ENCODE results near the gene LMBRD1.
"Not testable (repeated sequence)": the region's sequence is repeated elsewhere in the genome, so short reads cannot be mapped to it uniquely, and the experiment has no call there.

LMBRD1 gene

DNA sequence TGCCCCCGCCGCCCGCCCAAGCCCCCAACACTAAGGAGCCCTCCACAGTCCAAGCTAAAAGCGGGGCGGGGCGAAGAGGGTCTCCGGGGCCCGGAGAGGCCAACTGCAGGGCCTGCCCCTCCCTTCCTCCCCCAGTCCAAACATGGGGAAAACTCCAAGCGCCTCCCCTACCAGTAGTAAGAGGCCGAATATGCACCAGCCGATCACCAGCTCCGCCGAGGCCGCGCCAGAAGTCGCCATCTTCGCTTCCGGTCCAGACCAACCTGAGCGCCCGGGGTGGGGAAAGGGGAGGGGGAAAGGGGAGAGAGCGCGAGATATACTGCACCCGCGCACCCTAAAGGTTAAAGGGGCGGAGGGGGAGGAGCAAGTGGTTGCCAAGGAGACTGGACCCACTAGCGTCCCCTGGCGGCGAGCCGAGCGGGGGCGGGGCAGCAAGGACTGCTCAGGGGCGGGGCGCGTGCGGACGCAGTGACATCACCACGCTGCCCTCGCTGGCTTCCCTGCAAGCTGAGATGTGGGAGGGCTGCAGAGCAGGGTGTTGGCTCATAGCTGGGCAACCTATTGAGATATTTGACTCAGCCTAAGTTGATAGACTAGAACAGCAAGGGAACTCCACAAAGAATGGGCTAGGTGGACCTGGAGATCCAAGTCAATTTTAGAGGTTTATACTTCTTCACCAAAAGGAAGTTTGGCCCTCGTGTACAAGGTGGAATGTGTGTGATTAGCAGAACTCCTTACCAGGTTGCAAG, at the start of gene LMBRD1:
TSS of gene LMBRD1 (minus strand) at position 369 of the 749 bp plus-strand sequence. CDS start at position 240, 129 bp downstream.
- DNase-seq: peak; percentile 99

DNA sequence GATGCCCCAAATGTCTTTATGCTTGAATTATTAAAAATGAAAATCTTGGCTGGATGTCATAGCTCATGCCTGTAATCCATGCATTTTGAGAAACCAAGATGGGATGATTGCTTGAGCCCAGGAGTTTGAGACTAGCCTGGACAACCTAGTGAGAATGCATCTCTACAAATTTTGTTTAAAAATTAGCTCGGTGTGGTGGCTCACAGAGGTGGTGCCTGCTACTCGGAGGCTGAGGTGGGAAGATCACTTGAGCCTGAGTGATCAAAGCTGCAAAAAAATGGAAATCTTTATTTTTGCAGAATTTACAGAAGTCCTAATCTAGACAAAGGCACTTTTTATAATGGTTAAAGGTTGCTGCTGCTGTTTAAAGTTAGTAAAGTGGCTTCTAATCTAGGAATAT, 49.5 kb upstream of the LMBRD1 start:
- DNase-seq: no peak

DNA sequence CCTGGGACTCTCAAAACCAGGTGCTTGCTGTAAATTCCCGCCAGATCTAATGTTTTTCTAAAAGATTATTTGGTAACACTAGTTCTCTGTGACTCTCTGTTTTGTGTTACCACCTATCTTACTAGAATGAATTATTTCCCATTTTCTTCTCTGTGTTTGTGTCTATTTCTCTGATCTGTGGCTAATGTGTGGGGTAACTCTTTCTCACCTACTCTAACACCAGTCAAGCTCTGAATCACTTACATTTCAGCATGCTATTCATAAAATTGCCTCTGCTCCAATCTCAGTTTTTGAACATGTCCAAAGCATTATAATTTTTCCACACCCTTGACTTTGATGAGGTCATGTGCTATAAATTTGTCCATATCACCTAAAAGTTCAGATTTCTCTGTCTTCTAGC, 46.4 kb upstream of the LMBRD1 start:
- DNase-seq: no peak

DNA sequence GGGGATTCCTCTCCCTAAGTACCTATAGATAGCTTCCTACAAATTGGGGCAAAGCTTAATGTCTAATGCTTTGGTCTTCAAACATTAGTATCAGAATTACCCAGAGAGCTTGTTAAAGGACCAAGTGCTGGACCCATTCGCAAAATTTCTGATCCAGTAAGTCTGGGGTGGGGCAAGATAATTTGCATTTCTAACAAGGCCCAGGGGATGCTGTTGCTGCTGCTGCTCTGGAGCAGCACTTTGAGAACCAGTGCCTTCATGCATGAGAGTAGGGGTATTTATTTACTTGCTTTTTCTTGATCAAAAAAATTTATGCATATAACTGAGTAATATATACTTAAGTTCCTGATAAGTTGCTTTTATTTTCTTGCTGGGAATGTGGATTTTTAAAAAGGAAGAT, 45.1 kb upstream of the LMBRD1 start:
- no peak for DNase-seq

GRCh38 chr6:69835414-69836179, 38.8 kb upstream of the LMBRD1 start:
- DNase-seq: peak; percentile 52

DNA sequence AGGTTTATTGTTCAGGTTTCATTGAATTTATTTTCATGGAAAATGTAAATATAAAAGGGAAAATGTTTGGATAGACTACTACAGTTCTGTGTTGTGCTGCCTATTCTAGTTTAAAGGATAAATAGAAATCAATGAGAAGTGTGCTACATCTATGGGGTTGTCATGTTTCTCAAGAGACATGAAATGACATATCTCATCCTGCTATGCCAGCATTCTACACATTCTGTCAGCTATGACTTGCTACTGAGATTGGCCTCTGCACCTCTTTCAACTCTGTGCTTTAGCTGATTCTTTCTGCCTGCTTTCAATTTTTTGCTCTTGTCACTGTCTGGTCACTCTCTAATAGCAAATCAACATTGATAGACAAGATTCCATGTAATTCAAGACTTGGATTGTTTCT, 35.7 kb upstream of the LMBRD1 start:
- DNase-seq: no peak

GRCh38 chr6:69827276-69827893, 30.6 kb upstream of the LMBRD1 start:
- no peak for DNase-seq

- no peak for DNase-seq
Observed at GRCh38 chr6:69825904-69826303, 29.1 kb upstream of the LMBRD1 start.

DNA sequence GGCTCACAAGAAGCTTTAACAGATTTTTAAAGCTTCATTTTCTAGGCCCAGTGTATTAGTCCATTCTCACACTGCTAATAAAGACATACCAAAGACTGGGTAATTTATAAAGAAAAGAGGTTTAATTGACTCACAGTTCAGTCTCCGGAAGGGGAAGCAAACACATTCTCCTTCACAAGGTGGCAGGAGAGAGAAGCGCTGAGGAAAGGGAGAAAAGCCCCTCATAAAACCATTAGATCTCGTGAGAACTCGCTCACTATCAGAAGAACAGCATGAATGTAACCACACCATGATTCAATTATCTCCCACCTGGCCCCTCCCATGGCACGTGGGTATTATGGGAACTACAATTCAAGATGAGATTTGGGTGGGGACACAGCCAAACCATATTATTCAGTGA, 27.5 kb upstream of the LMBRD1 start:
- DNase-seq: not testable (repeated sequence)

GRCh38 chr6:69820438-69820837, 23.6 kb upstream of the LMBRD1 start:
- DNase-seq: no peak

DNA sequence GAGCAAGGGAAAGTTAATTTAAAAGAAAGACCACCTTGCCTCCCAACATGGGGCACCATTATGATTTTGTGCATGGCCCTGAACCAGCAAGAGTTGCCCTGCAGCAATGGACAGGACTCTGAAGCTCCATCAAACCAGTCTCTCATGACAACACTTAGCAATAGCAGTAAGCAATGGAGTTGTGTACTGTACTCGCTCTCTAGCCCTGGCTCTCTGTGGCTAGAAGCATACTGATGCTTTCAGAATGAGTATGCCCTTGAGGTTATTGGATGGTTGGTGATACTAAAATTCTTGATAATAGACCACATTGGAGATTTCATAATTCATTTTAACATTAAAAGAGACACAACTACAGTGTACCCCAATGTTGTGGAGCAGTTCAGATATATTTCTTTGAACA, 23.2 kb upstream of the LMBRD1 start:
- no peak for DNase-seq

- no peak for DNase-seq
Observed at GRCh38 chr6:69819138-69819537, 22.3 kb upstream of the LMBRD1 start.

DNA sequence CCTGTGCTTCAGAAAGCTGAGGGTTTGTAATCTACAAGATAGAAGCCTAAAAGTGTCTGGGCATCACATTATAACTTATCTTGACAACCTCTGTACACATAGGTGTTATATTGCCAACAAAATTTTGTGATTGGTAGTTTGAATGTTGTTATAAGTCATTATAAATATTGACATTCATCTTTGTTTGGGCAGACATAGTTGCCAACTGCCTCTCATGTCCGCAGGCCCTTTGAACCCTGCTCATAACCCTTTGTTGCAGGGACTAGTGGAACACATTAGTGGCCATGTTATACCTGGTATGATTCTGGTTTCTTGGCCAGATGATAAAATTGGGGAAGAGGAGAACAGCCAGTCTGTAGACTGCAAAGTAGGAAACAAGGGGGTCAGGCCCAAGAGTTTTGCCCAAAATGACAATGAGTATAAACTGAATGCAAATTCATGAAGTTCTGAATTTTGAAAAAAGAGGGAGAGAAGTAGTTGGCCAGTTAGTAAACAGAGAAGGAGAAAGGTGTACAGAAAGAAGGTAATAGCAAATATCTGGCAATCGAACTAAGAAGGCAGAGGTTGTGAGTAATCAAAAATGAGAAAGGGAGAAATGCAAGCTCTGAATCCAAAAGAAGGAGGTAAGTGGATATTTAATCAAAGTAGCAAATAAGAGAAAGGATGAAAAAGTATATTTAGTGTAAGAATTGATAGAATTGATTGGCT, 21.6 kb upstream of the LMBRD1 start:
- DNase-seq: no peak

- no peak for DNase-seq
Observed at GRCh38 chr6:69817358-69817757, 20.5 kb upstream of the LMBRD1 start.

DNA sequence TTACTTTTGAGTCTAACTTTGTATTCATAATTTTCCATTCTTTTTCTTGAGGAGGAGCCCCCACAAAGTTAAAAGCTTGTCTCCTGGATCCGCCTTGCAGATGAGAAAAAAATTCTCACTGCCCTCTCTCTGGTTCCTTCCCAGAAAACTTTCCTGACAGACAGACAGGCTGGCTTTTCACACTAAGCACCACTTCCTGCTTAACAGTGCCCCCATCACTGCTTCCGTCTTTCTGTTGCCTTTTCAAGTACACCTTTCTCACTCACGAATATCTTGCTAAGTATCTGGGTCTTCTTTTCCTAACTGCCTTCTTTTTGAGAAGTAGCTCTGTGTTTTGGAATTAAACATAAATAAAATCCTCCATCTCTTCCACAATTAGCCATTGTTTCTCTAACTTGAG, 19.8 kb upstream of the LMBRD1 start:
- DNase-seq: peak; percentile 44

- peak; percentile 23 for DNase-seq
Observed at GRCh38 chr6:69816026-69816425, 19.2 kb upstream of the LMBRD1 start.

GRCh38 chr6:69813508-69813907, 16.7 kb upstream of the LMBRD1 start:
- peak; percentile 40 for DNase-seq

GRCh38 chr6:69812746-69813427, 16.1 kb upstream of the LMBRD1 start:
- DNase-seq: no peak

- no peak for DNase-seq
Observed at GRCh38 chr6:69802995-69803394, 6.2 kb upstream of the LMBRD1 start.

GRCh38 chr6:69801711-69802110, 4.9 kb upstream of the LMBRD1 start:
- DNase-seq: no peak

DNA sequence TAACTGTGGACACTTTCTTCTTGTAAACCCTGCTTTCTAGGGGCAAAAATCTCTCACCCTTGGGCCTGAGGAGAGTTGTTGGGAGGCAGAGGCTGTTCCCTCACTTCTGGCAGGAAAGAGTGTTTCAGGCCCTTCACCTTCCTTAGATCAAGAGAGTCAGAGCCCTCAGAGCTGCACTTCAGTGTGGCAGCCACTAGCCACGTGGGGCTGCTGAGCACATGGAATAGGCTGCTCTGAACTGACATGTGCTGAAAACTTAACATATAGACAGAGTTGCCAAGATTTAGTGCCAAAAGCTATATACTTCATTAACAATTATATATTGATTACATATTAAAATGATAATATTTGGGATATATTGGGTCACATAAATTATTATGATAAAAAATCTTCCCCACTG, 4.4 kb upstream of the LMBRD1 start:
- DNase-seq: no peak

GRCh38 chr6:69798796-69799195, 2.0 kb upstream of the LMBRD1 start:
- DNase-seq: not testable (repeated sequence)
